Hippocampal formation (tissue), 2 donors: Measurements from ENCODE around the gene ZNF2.

Experiments
- DNase-seq, 2 donors: peaks; one replicate each; lab custom pipeline; 2025; lab: John Stamatoyannopoulos, UW

ZNF2 gene

GRCh38 chr2:95206096-95206495 is 40.5 kb downstream of the ZNF2 start:
- DNase-seq: no peak

- peak; percentile 91 to 92 for DNase-seq
Measured at GRCh38 chr2:95207111-95207961, 41.7 kb downstream of the ZNF2 start, which contains the start of gene ZNF892. Gene ZNF892, plus strand, starts transcription at chr2:95207521. Its CDS starts 295 bp downstream, at chr2:95207816.

DNA sequence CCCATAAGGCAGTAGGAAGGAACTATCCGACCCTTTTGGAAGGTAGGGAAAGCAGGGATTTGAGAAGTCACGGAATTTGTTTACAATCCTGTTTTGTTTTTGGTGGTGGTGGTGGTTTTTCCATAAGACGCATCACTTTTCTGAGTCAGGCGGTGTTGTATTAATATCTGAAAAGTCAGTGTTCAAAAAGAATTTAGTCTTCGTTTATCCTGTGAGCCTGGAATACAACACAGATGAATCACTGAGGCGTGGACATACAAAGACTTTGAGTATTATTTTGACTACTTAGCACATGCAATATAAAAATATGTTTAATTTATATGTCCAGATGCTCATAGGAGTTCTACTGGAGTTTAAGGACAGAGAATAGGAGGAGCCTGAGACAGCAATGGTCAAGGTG is 42.5 kb downstream of the ZNF2 start:
- no peak for DNase-seq

- DNase-seq: no peak
Measured at GRCh38 chr2:95215018-95215612, 49.5 kb downstream of the ZNF2 start.

DNA sequence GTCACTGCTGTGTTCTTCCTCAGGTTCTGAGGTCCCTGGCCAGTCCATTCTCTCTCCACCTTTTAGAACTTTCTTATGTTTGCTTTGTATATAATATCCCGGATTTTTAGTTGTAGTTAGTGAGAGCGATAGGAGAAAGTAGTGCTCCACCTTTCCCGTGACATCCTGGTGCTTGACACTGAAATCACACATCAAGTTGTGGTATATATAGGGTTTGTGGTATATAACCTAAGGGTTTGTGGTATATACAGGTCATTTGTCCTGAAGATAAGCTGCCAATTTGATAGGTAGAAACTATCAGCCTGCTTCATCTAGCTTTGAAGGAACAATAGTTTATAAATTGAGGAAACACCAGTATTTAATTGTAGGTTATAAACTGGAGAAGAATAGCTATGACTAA is 54.8 kb downstream of the ZNF2 start:
- no peak for DNase-seq

- no peak for DNase-seq
Measured at GRCh38 chr2:95225658-95226057, 60.0 kb downstream of the ZNF2 start.

GRCh38 chr2:95231723-95232122 is 66.1 kb downstream of the ZNF2 start:
- peak; percentile 47 to 59 for DNase-seq

GRCh38 chr2:95232232-95232631 is 66.6 kb downstream of the ZNF2 start:
- DNase-seq: no peak
